NT2/D1 (cell line): ENCODE data around the gene RERG.
"Not testable (repeated sequence)": the region's sequence is repeated elsewhere in the genome, so short reads cannot be mapped to it uniquely, and the experiment has no call there.

ENCODE experiments used
- DNase-seq: peaks from one replicate; pipeline ENCODE4 v3.0.0-alpha.2; 2011; ENCODE audit warnings: low read depth, low spot score
- H3K27me3 ChIP-seq: 2 replicates; pipeline ENCODE4 v1.6.0; 2011; ENCODE audit warnings: mild to moderate bottlenecking; ENCODE audit not compliant: insufficient read length, insufficient read depth
- H3K36me3 ChIP-seq: 2 replicates; pipeline ENCODE4 v1.6.1; 2011; ENCODE audit warnings: mild to moderate bottlenecking, low read length, mixed read lengths; ENCODE audit not compliant: insufficient read depth, insufficient read length
- H3K4me1 ChIP-seq: 2 replicates; pipeline ENCODE4 v1.5.1; 2011; ENCODE audit not compliant: insufficient read depth, insufficient read length
- H3K4me3 ChIP-seq: 2 replicates; pipeline ENCODE4 v1.5.1; 2011; ENCODE audit warnings: low read depth; ENCODE audit not compliant: insufficient read length
- H3K9ac ChIP-seq: 2 replicates; pipeline ENCODE4 v1.6.0; 2011; ENCODE audit warnings: low read depth; ENCODE audit not compliant: insufficient read length
- H3K9me3 ChIP-seq: 2 replicates; pipeline ENCODE4 v1.5.1; 2011; ENCODE audit warnings: mild to moderate bottlenecking, low read length; ENCODE audit not compliant: insufficient read depth
- SUZ12 ChIP-seq: IDR thresholded peaks from 2 replicates; pipeline ENCODE4 v1.6.1; 2011; ENCODE audit not compliant: insufficient read length, insufficient read depth; ENCODE audit errors: extremely low read depth
- YY1 ChIP-seq: IDR thresholded peaks from 2 replicates; pipeline ENCODE4 v1.6.1; 2011; ENCODE audit not compliant: insufficient read length, insufficient read depth
- ZNF274 ChIP-seq: IDR thresholded peaks from 2 replicates; pipeline ENCODE4 v1.6.1; 2011; ENCODE audit warnings: mild to moderate bottlenecking, low read depth, low read length

Gene RERG

GRCh38 chr12:15230137-15230536 lies 8.9 kb upstream of the RERG start:
- Histone ChIP-seq H3K9me3 (no peaks in the 10 kb centered on the region), H3K27me3 (no peaks in the 10 kb centered on the region), H3K9ac (no peak overlapping the region), H3K4me1 (no peaks in the 10 kb centered on the region), H3K4me3 (no peak overlapping the region), H3K36me3 (no peaks in the 10 kb centered on the region)
- TF ChIP-seq YY1 (no peak), ZNF274 (no peak), SUZ12 (no peak)
- no peak for DNase-seq

DNA sequence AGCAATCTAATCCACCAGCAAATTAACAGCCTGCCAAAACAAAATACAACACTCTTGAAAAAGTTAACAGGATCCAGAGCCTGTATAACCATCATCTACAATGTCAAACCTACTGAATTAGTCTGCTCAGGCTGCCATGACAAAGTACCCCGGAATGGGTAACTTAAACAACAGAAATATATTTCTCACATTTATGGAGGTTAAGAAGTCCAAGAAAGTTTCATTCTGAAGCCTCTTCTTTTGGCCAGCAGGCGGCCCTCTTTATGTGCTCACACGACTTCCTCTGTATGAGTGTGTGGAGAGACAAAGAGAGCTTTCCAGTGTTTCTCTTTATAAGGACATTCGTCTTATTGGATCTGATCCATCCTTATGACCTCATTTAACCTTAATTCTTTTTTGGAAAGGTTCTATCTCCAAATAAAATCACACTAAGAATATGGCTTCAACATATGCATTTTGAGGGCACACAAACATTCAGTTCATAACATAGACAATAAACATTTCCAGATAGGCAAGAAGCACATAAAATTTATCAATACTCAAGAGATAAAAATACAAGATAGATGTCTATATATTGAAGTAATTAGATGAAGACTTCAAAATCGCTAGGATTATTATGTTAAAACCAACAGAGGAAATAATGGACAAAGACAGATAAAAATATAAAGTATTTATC lies 5.9 kb upstream of the RERG start:
- no peak overlapping the region for H3K4me3 ChIP-seq
- no peaks in the 10 kb centered on the region for H3K36me3 ChIP-seq
- TF ChIP-seq YY1, result no peak
- no peak for TF ChIP-seq ZNF274
- TF ChIP-seq SUZ12, result no peak
- H3K27me3 ChIP-seq, result peaks cover 5% of the 10 kb centered on the region
- no peak overlapping the region for H3K9ac ChIP-seq
- H3K9me3 ChIP-seq, result no peaks in the 10 kb centered on the region
- peaks cover 4% of the 10 kb centered on the region for H3K4me1 ChIP-seq
- DNase-seq, result peak; percentile 71

- not testable (repeated sequence) for DNase-seq, H3K4me3 ChIP-seq, H3K36me3 ChIP-seq, H3K9me3 ChIP-seq, H3K9ac ChIP-seq, H3K4me1 ChIP-seq
- peaks cover 15% of the 10 kb centered on the region for H3K27me3 ChIP-seq
These were observed 4.6 kb upstream of the RERG start for GRCh38 chr12:15225863-15226218.

GRCh38 chr12:15225136-15225862 lies 4.1 kb upstream of the RERG start:
- Histone ChIP-seq H3K9me3 (no peaks in the 10 kb centered on the region), H3K36me3 (no peaks in the 10 kb centered on the region), H3K4me3 (no peak overlapping the region), H3K4me1 (peaks cover 4% of the 10 kb centered on the region), H3K27me3 (peaks cover 20% of the 10 kb centered on the region), H3K9ac (no peak overlapping the region)
- DNase-seq, result no peak
- no peak for TF ChIP-seq ZNF274
- TF ChIP-seq SUZ12, result no peak
- TF ChIP-seq YY1, result no peak

GRCh38 chr12:15222219-15222618 lies 1.0 kb upstream of the RERG start:
- Histone ChIP-seq H3K9ac (no peak overlapping the region), H3K27me3 (peaks cover 20% of the 10 kb centered on the region), H3K4me3 (no peak overlapping the region), H3K36me3 (no peaks in the 10 kb centered on the region), H3K9me3 (no peaks in the 10 kb centered on the region), H3K4me1 (peaks cover 4% of the 10 kb centered on the region)
- TF ChIP-seq YY1, result no peak
- DNase-seq, result no peak

GRCh38 chr12:15220451-15220850 lies 766 bp downstream of the RERG start:
- Histone ChIP-seq H3K4me1 (peaks cover 4% of the 10 kb centered on the region), H3K9ac (peak overlapping the region; percentile 85), H3K36me3 (no peaks in the 10 kb centered on the region), H3K4me3 (no peak overlapping the region), H3K9me3 (no peaks in the 10 kb centered on the region), H3K27me3 (peaks cover 20% of the 10 kb centered on the region)
- DNase-seq, result no peak
- no peak for TF ChIP-seq ZNF274
- no peak for TF ChIP-seq YY1
- TF ChIP-seq SUZ12, result no peak

DNA sequence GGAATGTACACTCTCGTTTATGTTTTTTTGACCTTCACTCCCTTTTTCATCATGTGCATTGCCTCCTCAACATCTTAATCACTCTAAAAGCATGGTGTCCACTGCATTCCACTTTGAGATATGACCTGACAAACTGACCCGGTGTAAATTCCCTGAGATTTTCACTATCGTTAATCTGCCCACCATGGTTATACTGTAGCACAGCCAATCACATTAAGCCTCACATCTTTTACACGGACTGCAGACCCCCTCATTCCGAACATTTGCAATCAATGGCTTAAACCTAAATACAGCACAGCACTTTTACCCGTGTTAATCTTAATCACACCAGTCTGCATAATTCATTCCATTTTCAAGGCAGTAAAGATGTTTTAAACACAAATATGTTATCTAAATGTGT lies 2.4 kb downstream of the RERG start:
- H3K9ac ChIP-seq, result no peak overlapping the region
- TF ChIP-seq SUZ12 (no peak), ZNF274 (no peak), YY1 (no peak)
- no peaks in the 10 kb centered on the region for H3K9me3 ChIP-seq
- H3K4me1 ChIP-seq, result peaks cover 4% of the 10 kb centered on the region
- H3K4me3 ChIP-seq, result no peak overlapping the region
- H3K27me3 ChIP-seq, result peaks cover 20% of the 10 kb centered on the region
- no peaks in the 10 kb centered on the region for H3K36me3 ChIP-seq
- no peak for DNase-seq
